ENCODE results near the gene DCHS1. TPM values are rescaled to one million over a fixed set of nuclear protein-coding genes. Genes with fewer than 3 reads are reported as not detected.

DCHS1 gene
- total and polyA plus RNA-seq, 9 of the 15 experiments (the other 6 are each of a cell fraction or from before 2014, with no cell fraction given), result 0.04 to 0.49 (median 0.14) TPM; not detected in 2

GRCh38 chr11:6618117-6619003 lies 37.2 kb downstream of the DCHS1 start (continued):
- peak; percentile 90 for TF ChIP-seq HMBOX1 (IDR thresholded peaks at IDR 0.05)
- TF ChIP-seq NCOR1 (IDR thresholded peaks at IDR 0.05), result peak; percentile 35; the same call in 1 of the 2 replicates
- no peak for TF ChIP-seq CLOCK (CRISPR knock-in tag; IDR thresholded peaks at IDR 0.05; ENCODE audit: borderline replicate concordance)
- TF ChIP-seq MBD1 (CRISPR knock-in tag; IDR thresholded peaks at IDR 0.05), result no peak
- no peak for TF ChIP-seq ZNF589 (CRISPR knock-in tag; IDR thresholded peaks at IDR 0.05; ENCODE audit: low read depth)
- TF ChIP-seq, protein P1, sequence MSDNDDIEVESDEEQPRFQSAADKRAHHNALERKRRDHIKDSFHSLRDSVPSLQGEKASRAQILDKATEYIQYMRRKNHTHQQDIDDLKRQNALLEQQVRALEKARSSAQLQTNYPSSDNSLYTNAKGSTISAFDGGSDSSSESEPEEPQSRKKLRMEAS (CRISPR knock-in tag; IDR thresholded peaks at IDR 0.05), result no peak
- no peak for TF ChIP-seq CCNT2 (IDR thresholded peaks at IDR 0.05; ENCODE audit: borderline replicate concordance, extremely low read depth, insufficient read length, low read depth, low read length)
- no peak for TF ChIP-seq NR2C2 (CRISPR knock-in tag; IDR thresholded peaks at IDR 0.05)
- peak; percentile 82 for TF ChIP-seq NR2C2 (tag; IDR thresholded peaks at IDR 0.05)
- TF ChIP-seq ARID1B (IDR thresholded peaks at IDR 0.05), result peak; percentile 58
- peak; percentile 47 for TF ChIP-seq CREB1 (IDR thresholded peaks at IDR 0.05)
- peak; percentile 45; the same call in 1 of the 2 replicates for TF ChIP-seq CREB1 (CRISPR knock-in tag; IDR thresholded peaks at IDR 0.05)
- no peak for TF ChIP-seq NFE2L1 (tag; IDR thresholded peaks at IDR 0.05; ENCODE audit: borderline replicate concordance, low read depth)
- TF ChIP-seq E2F3 (CRISPR knock-in tag; IDR thresholded peaks at IDR 0.05), result no peak
- TF ChIP-seq NCOA1 (IDR thresholded peaks at IDR 0.05; ENCODE audit: low read depth), result 0 out of 2 replicates have a peak, but pooled peaks have one; percentile 24
- no peak for TF ChIP-seq E4F1 (CRISPR knock-in tag; IDR thresholded peaks at IDR 0.05; ENCODE audit: borderline replicate concordance)
- TF ChIP-seq ZBTB43 (CRISPR knock-in tag; IDR thresholded peaks at IDR 0.05), result peak; percentile 87

All from K562 (cell line).